IPS-15b (cell line): ENCODE data around the gene FSTL4.
"Not testable (repeated sequence)": the region's sequence is repeated elsewhere in the genome, so short reads cannot be mapped to it uniquely, and the experiment has no call there.

Experiments used
- H3K27me3 ChIP-seq: one replicate; pipeline ENCODE4 v1.6.1; 2013; ENCODE audit warnings: low read length; ENCODE audit not compliant: control insufficient read depth, insufficient read depth
- H3K36me3 ChIP-seq: one replicate; pipeline ENCODE4 v1.6.1; 2013; ENCODE audit warnings: low read length; ENCODE audit not compliant: control insufficient read depth, insufficient read depth
- H3K4me1 ChIP-seq: one replicate; pipeline ENCODE4 v1.6.1; 2013; ENCODE audit warnings: mild to moderate bottlenecking, low read length; ENCODE audit not compliant: control insufficient read depth, insufficient read depth
- H3K4me3 ChIP-seq: one replicate; pipeline ENCODE4 v1.5.1; 2013; ENCODE audit warnings: low read depth, low read length
- H3K9ac ChIP-seq: one replicate; pipeline ENCODE4 v1.6.1; 2013; ENCODE audit warnings: low read depth, mild to moderate bottlenecking, low read length
- H3K9me3 ChIP-seq: one replicate; pipeline ENCODE4 v1.6.1; 2013; ENCODE audit warnings: mild to moderate bottlenecking, low read length; ENCODE audit not compliant: control insufficient read depth, insufficient read depth

FSTL4 gene

DNA sequence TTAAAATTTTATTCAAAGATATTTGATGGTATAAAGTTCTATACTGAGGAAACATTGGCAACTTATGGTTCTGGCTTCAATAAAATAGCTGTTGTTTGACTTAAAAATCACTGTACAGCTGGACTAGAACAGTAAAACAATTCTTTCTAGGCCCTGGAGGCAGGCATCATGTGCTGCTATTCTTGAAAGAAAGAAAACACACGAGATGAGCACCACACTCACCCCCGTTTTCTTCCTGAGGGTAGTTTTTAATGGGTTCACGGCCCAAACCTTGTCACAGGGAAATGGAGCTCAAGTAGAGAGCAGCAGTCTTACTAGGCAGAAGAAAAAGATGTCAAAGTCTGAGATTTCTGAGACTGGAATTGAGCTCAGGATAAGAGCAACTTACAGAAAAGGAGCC is 68.0 kb downstream of the FSTL4 start:
- no peaks in the 10 kb centered on the region for H3K9me3 ChIP-seq
- H3K36me3 ChIP-seq: no peaks in the 10 kb centered on the region
- H3K4me3 ChIP-seq: no peak overlapping the region
- no peak overlapping the region for H3K9ac ChIP-seq
- no peaks in the 10 kb centered on the region for H3K4me1 ChIP-seq
- H3K27me3 ChIP-seq: no peaks in the 10 kb centered on the region

DNA sequence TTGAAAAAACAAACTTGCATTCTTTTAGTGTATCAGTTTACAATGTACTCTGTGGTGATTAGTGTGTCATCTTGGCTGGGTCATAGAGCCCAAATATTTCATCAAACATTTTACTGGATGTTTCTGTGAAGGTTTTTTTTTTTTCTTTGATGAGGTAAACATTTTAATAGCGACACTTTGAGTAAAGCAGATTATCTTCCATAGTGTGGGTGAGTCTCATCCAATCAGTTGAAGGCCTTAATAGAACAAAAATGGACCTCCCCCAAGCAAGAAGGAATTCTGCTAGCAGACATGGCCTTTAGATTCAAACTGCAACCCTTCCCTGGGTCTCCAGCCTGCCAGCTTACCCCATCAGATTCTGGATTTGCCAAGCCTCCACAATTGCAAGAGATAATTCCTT is 72.5 kb downstream of the FSTL4 start:
- no peak overlapping the region for H3K4me3 ChIP-seq
- no peaks in the 10 kb centered on the region for H3K27me3 ChIP-seq
- H3K9me3 ChIP-seq: no peaks in the 10 kb centered on the region
- H3K36me3 ChIP-seq: no peaks in the 10 kb centered on the region
- no peak overlapping the region for H3K9ac ChIP-seq
- H3K4me1 ChIP-seq: no peaks in the 10 kb centered on the region

DNA sequence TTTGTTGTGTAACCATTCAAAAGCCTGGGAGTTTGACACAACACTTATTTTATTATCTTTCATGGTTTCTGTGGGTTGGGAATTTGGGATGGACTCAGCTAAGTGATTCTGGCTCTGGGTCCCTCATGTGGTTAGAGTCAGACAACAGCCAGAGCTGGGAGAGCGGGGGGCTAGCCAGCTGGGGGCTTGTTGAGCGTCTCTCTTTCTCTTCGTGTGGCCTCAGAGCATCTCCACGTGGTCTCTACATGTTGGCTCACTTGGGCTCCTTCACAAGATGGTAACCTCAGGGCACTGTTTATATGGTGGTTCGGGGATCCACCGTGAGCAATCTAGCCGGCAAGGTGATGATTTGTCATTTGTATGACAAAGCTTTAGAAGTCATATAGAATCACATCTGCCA is 73.6 kb downstream of the FSTL4 start:
- Histone ChIP-seq H3K4me3 (no peak overlapping the region), H3K9ac (no peak overlapping the region), H3K36me3 (no peaks in the 10 kb centered on the region), H3K9me3 (no peaks in the 10 kb centered on the region), H3K4me1 (no peaks in the 10 kb centered on the region), H3K27me3 (no peaks in the 10 kb centered on the region)

DNA sequence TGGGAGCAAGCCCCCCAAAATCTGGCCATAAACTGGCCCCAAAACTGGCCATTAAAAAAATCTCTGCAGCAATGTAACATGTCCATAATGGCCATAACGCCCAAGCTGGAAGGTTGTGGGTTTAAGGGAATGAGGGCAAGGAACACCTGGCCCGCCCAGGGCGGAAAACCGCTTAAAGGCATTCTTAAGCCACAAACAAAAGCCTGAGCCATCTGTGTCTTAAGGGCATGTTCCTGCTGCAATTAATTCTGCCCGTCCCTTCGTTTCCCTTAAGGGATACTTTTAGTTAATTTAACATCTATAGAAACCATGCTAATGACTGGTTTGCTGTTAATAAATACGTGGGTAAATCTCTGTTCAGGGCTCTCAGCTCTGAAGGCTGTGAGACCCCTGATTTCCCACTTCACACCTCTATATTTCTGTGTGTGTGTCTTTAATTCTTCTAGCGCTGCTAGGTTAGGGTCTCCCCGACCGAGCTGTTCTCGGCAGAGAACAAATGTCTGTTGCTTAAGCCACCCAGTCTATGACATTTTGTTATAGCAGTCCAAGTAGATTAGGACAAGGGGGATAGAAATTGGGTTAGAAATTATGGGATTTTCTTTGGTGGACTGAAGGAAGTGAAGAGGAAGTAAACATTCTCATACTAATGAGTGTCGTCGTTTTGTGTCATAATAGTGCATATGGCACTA is 77.0 kb downstream of the FSTL4 start:
- not testable (repeated sequence) for H3K4me3 ChIP-seq, H3K4me1 ChIP-seq, H3K9ac ChIP-seq, H3K27me3 ChIP-seq, H3K36me3 ChIP-seq, H3K9me3 ChIP-seq

DNA sequence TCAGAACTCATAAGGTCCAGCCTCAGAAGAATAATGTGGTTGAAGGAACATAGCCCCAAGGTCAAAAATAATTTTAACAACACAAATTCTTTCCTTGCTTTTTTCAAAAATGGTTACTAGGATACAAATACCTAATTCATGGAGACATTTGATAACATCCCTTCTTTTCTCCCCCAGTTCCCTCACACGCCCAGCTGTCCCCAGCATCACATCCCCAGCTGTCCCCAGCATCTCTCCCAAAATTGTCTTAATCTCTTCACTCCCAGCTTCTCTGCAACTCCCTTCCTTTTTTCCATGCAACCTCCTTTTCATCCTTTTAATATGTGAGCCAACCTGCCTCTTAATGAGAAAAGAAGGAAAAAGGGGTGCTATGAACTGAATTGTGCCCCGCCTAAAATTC is 77.8 kb downstream of the FSTL4 start:
- Histone ChIP-seq H3K9me3 (no peaks in the 10 kb centered on the region), H3K27me3 (no peaks in the 10 kb centered on the region), H3K36me3 (no peaks in the 10 kb centered on the region), H3K9ac (no peak overlapping the region), H3K4me1 (no peaks in the 10 kb centered on the region), H3K4me3 (no peak overlapping the region)

DNA sequence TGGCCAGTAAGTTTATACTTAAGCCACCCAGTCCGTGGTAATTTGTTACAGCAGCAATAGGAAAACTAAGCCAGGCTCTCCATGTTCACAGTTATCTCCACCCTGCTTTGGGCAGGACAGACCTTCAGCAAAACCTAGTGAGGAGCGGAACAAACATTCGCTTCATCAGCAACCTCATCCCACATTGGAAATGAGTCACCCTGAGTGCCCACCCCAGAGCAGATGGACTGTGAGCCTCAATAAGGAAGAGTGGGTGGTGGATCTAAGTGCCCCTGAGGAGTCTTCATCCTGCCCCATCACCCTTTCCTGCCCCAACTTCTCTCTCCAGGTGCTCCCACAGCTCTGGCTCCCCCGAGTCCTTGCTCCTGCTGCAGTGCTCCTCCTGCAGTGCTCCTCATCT is 78.8 kb downstream of the FSTL4 start:
- Histone ChIP-seq H3K4me3 (no peak overlapping the region), H3K27me3 (no peaks in the 10 kb centered on the region), H3K9me3 (no peaks in the 10 kb centered on the region), H3K9ac (no peak overlapping the region), H3K36me3 (no peaks in the 10 kb centered on the region), H3K4me1 (no peaks in the 10 kb centered on the region)

DNA sequence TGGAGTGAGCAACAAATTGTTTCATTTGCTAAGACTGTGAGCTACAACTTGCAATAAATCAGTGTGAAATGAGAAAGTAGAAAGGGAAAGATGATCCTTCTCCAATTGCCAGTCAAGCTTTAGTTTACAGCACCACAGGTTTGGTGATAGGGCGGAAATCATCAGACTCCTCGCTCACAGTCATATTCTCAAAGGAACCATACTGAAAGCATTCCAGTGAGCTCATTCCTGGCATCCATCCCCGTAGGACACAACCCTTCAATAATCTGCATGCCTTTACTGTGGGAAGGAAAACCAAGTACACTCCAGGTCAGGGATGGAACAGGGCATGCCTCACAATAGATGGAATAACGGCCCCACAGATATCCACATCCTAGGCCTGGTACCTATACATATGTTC is 80.7 kb downstream of the FSTL4 start:
- Histone ChIP-seq H3K9me3 (no peaks in the 10 kb centered on the region), H3K9ac (no peak overlapping the region), H3K27me3 (no peaks in the 10 kb centered on the region), H3K4me3 (no peak overlapping the region), H3K4me1 (no peaks in the 10 kb centered on the region), H3K36me3 (no peaks in the 10 kb centered on the region)

DNA sequence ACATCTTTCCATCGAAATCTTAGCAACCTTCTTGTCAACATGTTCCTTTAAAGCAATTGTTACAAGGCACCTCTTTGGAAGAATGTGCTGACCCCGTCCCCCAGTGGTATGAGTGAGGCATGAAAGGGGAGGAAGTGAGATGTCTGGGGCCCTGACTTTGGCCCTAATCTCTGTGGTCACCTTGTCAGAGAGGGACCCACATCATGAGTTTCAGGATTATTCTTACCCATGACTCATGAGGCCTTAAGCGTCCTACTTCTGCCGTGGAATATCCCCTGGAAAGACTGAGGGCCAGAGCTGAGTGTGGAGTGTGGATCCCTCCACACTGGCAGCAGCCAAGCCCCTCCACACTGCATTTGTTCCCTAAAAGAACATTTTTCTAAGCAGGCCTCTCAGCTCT is 81.2 kb downstream of the FSTL4 start:
- Histone ChIP-seq H3K9me3 (no peaks in the 10 kb centered on the region), H3K4me1 (no peaks in the 10 kb centered on the region), H3K9ac (no peak overlapping the region), H3K36me3 (no peaks in the 10 kb centered on the region), H3K4me3 (no peak overlapping the region), H3K27me3 (no peaks in the 10 kb centered on the region)

DNA sequence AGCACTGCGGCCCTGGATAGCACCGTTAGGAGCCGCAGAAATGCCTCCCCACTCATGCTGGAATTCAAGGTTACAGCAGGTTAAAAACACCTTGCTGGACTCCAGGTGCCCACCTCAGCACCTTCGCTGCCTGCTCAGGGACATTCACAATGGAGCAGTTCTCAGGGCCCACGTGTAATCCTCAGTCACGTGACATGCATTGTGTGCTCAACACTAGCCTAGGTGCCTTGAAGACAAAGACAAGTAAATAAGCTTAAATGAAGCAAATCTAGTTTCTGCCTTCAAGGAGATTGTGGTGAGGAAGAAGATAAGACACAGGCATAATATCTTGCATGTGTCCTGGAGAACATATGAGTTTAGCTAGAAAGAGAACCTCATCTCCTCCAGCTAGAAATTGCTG is 82.1 kb downstream of the FSTL4 start:
- H3K9ac ChIP-seq: no peak overlapping the region
- H3K27me3 ChIP-seq: no peaks in the 10 kb centered on the region
- no peaks in the 10 kb centered on the region for H3K9me3 ChIP-seq
- H3K4me1 ChIP-seq: no peaks in the 10 kb centered on the region
- no peak overlapping the region for H3K4me3 ChIP-seq
- H3K36me3 ChIP-seq: no peaks in the 10 kb centered on the region

DNA sequence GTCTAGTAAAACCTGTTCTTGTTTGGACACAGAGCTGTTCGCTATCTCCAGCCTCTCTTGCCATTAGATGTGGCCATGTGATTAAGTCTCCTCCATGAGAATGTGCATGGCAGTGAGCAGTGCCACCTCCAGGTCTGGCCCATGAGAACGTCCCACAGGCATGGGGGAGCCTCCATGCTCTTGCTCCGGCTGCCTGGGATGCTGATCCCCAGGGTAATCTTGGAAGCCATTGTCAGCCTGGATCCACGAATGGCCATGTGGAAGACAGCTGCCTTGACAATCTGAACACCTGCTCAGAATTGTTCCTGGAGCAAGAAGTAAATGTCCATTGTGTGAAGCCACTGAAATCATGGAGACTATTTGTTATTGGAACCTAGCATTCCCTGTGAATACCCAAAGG is 83.5 kb downstream of the FSTL4 start:
- H3K9ac ChIP-seq: no peak overlapping the region
- no peaks in the 10 kb centered on the region for H3K4me1 ChIP-seq
- no peaks in the 10 kb centered on the region for H3K36me3 ChIP-seq
- no peak overlapping the region for H3K4me3 ChIP-seq
- no peaks in the 10 kb centered on the region for H3K27me3 ChIP-seq
- H3K9me3 ChIP-seq: no peaks in the 10 kb centered on the region

DNA sequence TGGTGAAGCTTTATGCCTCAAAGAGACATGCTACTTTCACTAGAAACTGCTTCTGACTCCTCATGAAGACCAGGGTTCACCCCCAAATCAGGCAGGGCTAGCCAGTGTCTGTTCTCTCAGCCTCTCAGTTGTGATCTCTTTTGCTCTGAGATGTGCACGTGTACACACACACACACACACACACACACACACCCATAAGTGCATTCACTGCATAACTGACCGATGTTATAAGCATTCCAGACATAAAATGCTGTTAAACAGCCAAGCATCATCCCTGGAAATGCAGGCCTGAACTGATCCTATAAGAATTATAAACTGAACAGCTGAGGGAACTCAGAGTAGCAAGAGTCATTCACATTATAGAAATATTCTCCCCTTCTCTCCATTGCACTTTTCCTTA is 85.0 kb downstream of the FSTL4 start:
- Histone ChIP-seq H3K9ac (no peak overlapping the region), H3K4me3 (no peak overlapping the region), H3K36me3 (no peaks in the 10 kb centered on the region), H3K27me3 (no peaks in the 10 kb centered on the region), H3K9me3 (no peaks in the 10 kb centered on the region), H3K4me1 (no peaks in the 10 kb centered on the region)

DNA sequence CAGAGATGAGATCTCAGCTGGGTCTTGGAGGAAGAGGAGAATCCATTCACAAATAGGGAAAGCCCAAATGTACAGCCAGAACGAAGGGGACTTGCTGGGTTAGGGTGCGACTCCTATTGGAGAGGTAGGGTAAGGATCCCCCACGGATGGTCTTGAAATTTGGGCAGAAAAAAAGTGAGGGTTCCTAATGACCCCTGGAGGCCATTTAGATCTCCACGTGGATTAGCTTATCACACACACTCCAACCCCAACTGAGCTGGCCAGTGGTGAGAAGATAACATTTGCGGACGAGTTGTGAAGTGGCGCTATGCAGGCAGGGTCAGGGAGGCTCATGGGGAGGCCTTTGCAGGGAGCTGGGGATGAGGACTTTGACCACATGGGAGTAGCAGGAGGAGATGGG is 86.0 kb downstream of the FSTL4 start:
- Histone ChIP-seq H3K9me3 (no peaks in the 10 kb centered on the region), H3K27me3 (no peaks in the 10 kb centered on the region), H3K4me1 (no peaks in the 10 kb centered on the region), H3K4me3 (no peak overlapping the region), H3K9ac (no peak overlapping the region), H3K36me3 (no peaks in the 10 kb centered on the region)
